Measurements from ENCODE around the gene NCLN.

Gene NCLN

DNA sequence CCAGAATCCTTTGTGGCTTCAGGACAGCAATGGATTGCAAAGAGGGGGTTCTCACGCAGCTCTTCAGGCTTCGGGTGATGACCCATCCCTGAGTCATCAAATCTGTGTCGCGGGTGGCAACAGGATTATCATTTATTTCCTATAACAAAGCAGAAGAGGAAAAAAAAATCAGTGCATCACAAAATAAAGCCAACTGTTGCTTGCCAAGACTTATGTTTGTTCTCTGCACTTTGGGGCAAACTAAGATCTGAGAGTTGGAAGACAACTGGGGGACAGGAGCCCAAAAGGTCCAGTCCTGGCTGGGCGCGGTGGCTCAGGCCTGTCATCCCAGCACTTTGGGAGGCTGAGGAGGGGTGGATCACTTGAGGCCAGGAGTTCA is 43.4 kb upstream of the NCLN start:
- no peak for TF ChIP-seq USF1 (IDR thresholded peaks at IDR 0.05)
- TF ChIP-seq CREB1 (IDR thresholded peaks at IDR 0.05; ENCODE audit: low read depth): no peak

DNA sequence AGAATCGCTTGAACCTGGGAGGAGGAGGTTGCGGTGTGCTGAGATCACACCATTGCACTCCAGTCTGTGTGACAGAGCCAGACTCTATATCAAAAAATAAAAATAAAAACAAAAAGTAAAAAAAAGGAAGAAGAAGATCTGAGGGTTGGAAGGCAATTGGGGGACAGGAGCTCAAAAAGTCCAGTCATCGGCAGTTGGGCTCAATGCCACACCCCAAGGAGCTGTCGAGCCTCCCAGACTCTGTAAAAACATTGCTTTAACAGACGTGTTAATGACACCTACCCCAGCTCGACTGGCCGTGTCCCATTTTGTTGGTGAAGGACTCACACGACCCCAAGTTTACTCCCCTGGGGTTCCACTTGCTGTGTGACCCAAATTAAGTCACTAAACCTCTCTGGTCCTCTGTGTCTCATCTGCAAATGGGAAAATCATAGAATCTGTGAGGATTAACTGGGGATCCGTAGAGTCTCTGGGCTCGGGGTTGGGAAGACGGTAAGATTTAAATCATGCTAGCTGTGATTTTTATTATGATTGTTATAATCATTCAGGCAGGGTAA is 42.9 kb upstream of the NCLN start:
- no peak for TF ChIP-seq EGR1 (IDR thresholded peaks at IDR 0.05)
- TF ChIP-seq NFIC (IDR thresholded peaks at IDR 0.05): no peak
- TF ChIP-seq EP300 (IDR thresholded peaks at IDR 0.05; ENCODE audit: borderline replicate concordance): no peak
- no peak for TF ChIP-seq USF1 (IDR thresholded peaks at IDR 0.05)
- no peak for TF ChIP-seq FOXM1 (IDR thresholded peaks at IDR 0.05; ENCODE audit: borderline replicate concordance, low read depth)
- TF ChIP-seq CREB1 (IDR thresholded peaks at IDR 0.05; ENCODE audit: low read depth): no peak
- no peak for TF ChIP-seq TEAD4 (IDR thresholded peaks at IDR 0.05)
- no peak for TF ChIP-seq RAD21 (IDR thresholded peaks at IDR 0.05; ENCODE audit: low read depth)
- TF ChIP-seq ZBTB7A (IDR thresholded peaks at IDR 0.05; ENCODE audit: low read depth): no peak
- TF ChIP-seq CEBPB (IDR thresholded peaks at IDR 0.05): no peak
- no peak for TF ChIP-seq TAF1 (IDR thresholded peaks at IDR 0.05; ENCODE audit: low read depth)
- TF ChIP-seq TCF12 (IDR thresholded peaks at IDR 0.05; ENCODE audit: low read depth): no peak
- TF ChIP-seq MAX (IDR thresholded peaks at IDR 0.05): no peak
- no peak for TF ChIP-seq YY1 (IDR thresholded peaks at IDR 0.05; ENCODE audit: low read depth)

GRCh38 chr19:3145909-3146676 is 39.6 kb upstream of the NCLN start:
- TF ChIP-seq ZBTB7A (IDR thresholded peaks at IDR 0.05; ENCODE audit: low read depth) (no peak), FOXM1 (IDR thresholded peaks at IDR 0.05; ENCODE audit: borderline replicate concordance, low read depth) (no peak), EP300 (IDR thresholded peaks at IDR 0.05; ENCODE audit: borderline replicate concordance) (no peak), TAF1 (IDR thresholded peaks at IDR 0.05; ENCODE audit: low read depth) (no peak), REST (IDR thresholded peaks at IDR 0.05; ENCODE audit: low read depth) (no peak)

- TF ChIP-seq ZBTB7A (IDR thresholded peaks at IDR 0.05; ENCODE audit: low read depth) (0 out of 2 replicates have a peak, but pooled peaks have one; percentile 40), CEBPB (IDR thresholded peaks at IDR 0.05) (no peak), TCF12 (IDR thresholded peaks at IDR 0.05; ENCODE audit: low read depth) (no peak), RAD21 (IDR thresholded peaks at IDR 0.05; ENCODE audit: low read depth) (no peak), YY1 (IDR thresholded peaks at IDR 0.05; ENCODE audit: low read depth) (no peak)
Measured at GRCh38 chr19:3146677-3147100, 39.0 kb upstream of the NCLN start.

DNA sequence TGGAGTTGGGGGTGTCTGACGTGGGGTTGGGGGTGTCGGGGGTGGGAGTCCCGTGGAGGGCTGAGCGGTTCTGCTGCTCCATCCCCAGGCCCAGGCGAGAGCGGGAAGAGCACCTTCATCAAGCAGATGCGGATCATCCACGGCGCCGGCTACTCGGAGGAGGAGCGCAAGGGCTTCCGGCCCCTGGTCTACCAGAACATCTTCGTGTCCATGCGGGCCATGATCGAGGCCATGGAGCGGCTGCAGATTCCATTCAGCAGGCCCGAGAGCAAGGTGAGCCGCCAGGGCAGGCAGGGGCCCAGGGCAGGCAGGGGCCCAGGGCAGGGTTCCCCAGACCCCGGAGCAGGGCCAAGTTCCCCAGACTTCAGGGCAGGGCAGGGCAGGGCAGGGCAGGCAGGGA is 37.2 kb upstream of the NCLN start:
- TF ChIP-seq NFIC (IDR thresholded peaks at IDR 0.05) (no peak), FOXM1 (IDR thresholded peaks at IDR 0.05; ENCODE audit: borderline replicate concordance, low read depth) (no peak), RAD21 (IDR thresholded peaks at IDR 0.05; ENCODE audit: low read depth) (no peak), YY1 (IDR thresholded peaks at IDR 0.05; ENCODE audit: low read depth) (no peak), TAF1 (IDR thresholded peaks at IDR 0.05; ENCODE audit: low read depth) (no peak), TCF12 (IDR thresholded peaks at IDR 0.05; ENCODE audit: low read depth) (no peak), EGR1 (IDR thresholded peaks at IDR 0.05) (no peak)

DNA sequence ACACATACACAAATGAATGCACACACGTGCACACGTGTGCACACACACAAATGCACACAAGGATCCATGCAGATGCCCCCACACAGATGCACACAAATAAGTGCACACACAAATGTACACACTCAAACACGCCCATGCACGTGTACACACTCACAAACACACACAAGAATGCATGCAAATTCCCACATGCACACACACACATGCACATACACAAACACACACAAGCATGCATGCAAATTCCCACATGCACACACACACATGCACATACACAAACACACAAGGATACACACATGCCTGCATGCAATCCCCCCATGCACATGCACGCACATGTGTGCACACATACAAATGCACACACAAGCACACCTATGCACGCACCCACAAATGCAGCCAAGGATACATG is 36.6 kb upstream of the NCLN start:
- TF ChIP-seq YY1 (IDR thresholded peaks at IDR 0.05; ENCODE audit: low read depth) (no peak), REST (IDR thresholded peaks at IDR 0.05; ENCODE audit: low read depth) (no peak), TAF1 (IDR thresholded peaks at IDR 0.05; ENCODE audit: low read depth) (no peak), EGR1 (IDR thresholded peaks at IDR 0.05) (no peak), FOXM1 (IDR thresholded peaks at IDR 0.05; ENCODE audit: borderline replicate concordance, low read depth) (no peak), ZBTB7A (IDR thresholded peaks at IDR 0.05; ENCODE audit: low read depth) (no peak), TCF12 (IDR thresholded peaks at IDR 0.05; ENCODE audit: low read depth) (no peak), RAD21 (IDR thresholded peaks at IDR 0.05; ENCODE audit: low read depth) (no peak), EP300 (IDR thresholded peaks at IDR 0.05; ENCODE audit: borderline replicate concordance) (no peak), NFIC (IDR thresholded peaks at IDR 0.05) (no peak)

Data from Ishikawa (cell line).